GM19043 (cell line): Measurements from ENCODE around the gene KRT13.

Experiments
- ATAC-seq: cut with Tn5 transposase; IDR thresholded peaks from one replicate; pipeline ENCODE4 v1.9.1; 2021; ENCODE audit warnings: low read depth; ENCODE audit not compliant: unreplicated experiment

The KRT13 gene

DNA sequence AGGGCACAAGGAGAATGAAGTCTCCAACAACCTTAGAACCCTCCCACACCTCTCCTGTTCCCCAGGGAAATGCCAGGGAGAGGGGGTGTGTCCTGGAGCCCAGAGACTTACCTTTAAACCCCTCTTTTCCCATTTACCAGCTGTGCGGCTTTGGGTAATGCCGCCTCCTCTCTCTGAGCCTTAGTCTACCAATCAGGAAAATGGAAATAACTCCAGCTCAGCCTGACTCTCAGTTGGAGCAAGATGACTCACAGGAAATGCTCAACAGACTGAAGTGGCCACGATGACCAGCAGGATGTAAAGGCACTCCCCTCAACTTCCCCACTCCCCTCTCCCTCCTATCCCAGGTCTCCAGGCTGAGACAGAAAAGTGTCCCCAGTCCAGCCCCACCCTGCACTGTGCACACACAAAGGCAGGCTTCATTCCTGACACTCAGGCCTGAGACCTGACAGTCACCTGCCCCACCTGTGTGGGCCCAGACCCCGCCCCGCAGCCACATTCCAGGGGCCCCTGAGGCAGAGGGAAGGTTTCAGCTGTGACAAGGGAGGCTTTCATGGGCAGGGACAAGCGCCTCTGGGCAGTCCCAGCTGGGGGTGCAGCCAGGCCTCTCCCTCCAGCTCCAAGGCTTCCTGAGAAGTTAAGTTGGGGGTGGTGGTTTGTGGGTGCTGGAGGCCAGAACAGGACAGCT is 16.3 kb upstream of the KRT13 start:
- ATAC-seq: no peak

DNA sequence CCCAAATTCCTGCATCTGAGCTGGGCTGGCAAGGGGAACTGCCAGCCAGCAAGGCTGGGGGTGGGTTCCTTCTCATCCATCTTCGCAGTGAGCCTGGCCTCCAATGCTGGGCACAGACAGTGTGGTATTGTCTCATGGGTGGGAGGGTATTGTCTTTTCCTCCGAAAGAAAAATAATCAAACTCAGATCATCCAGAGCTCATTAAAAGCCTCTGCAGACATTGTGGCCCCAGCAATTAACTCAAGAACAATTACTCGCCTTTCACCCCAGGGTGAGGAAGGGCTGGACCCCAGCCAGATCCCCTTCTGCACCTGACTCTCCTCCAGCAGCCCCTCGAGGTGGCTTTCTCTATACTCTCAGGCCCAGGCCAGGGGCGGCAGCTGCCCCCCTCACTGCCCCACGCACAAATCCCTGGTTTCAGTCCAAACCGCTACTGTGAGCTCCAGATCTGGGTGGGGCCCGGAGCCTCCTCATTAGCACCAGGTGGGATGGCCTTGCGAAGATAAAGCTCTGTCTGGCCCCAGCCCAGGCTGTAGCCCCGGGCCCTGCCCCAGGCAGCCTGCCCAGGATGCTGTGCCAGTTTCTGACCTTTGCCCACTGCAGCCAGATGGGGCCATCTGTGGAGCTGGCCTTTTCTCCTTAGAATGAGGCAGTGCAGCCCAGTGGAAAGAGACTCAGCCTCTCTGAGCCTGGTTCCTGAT is 15.6 kb upstream of the KRT13 start:
- ATAC-seq: no peak

DNA sequence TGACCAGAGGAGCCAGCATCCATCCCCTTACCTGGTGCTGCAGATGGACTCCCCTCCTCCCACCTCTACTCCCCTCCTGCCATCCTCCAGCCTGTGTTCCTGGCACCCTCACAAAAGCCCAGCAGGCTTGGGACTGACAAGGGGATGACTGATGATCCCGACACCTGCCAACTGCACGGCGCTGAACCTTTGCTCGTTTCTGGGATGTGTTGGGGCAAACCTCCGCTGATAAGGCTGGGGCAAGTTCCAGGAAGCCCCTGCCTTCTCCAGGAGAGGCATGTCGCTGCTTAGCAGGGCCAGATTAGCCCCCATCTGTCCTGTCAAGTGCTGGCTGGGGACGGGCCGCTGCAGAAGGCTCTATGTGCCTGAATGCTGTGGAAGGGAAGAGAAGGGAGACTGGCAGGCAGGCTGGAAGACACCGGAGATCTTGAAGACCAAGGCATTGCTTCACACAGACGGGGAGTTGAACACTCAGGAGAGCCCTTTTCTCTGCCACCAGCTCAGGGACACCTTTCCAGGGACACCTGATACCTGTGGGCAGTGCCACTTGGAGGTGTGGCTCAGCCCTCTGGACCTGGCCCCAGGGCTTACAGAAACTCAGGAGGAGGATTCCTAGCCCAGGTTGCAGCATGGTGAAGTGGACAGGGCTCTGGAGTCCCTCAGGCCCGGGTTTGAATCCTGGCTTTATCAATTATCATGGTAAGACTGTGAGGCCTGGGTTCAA is 14.3 kb upstream of the KRT13 start:
- no peak for ATAC-seq

DNA sequence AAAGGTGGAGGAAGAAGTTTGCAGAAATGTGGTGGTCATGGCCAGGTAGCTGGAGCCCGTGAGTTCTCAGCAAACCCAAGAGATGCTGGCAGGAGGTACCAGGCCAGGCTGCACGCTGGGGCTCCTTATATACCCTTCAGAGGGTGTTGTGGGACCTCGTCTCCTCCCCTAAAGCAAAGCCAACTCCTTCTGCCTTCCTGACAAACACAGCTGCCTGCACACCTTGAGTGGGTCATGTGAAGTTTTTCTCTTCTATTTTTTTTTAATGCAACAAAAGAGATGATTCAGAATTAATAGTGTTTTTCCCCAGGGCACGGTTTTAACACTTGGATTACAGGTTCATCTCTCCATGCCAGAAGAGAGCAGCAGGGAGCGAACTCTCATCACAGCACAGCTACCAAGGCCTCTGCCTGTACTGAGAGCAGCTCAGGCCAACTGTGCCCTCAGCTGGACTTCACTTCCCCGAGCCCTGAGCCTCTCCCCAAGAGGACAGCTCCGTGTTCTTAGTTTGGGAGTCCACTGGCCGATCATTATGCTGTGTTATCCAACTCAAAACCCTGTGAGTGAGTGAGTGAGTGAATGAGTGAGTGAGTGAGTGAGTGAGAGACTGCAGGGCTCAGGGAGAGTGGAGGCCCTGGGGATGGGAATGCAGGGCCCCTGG is 13.5 kb upstream of the KRT13 start, which contains the start of gene KRT15:
KRT15 (minus strand) TSS at position 102 of the 661 bp plus-strand sequence; CDS start at position 39, 63 bp downstream.
- no peak for ATAC-seq

DNA sequence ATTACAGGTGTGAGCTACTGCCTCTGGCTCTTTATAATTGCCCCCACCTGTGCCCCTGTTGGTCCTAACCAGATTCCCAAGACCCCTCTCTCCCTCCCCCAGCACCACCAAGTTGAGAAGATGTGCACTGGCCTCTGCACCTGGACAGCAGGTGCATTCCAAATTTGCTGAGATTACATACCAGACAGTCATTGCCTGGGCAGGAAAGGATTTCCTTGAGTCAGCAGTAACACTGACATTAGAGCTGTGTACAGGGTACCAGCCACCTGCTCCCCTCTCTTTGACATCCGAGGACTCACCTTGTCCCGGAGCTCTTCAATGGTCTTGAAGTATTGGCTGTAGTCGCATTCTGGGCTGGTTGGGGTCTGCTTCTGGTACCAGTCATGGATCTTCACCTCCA is 12.6 kb upstream of the KRT13 start:
- ATAC-seq: no peak

DNA sequence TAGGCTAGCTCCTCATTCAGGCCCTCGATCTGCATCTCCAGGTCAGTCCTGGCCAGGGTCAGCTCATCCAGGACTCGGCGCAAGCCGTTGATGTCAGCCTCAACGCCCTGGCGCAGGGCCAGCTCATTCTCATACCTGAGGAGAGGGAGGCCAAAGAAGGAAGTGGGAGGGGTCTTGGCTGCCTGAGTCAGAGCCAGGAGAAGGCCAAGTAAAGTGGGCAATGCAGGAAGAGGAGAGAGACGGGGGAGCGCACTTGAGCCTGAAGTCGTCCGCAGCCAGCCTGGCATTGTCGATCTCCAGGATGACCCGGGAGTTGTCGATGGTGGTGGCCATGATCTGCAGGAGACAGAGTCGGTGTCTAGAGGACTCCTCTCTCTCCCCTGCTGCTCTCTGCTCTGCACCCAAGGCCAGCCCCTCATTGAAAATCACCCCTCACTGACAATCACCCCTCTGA is 11.4 kb upstream of the KRT13 start:
- no peak for ATAC-seq

DNA sequence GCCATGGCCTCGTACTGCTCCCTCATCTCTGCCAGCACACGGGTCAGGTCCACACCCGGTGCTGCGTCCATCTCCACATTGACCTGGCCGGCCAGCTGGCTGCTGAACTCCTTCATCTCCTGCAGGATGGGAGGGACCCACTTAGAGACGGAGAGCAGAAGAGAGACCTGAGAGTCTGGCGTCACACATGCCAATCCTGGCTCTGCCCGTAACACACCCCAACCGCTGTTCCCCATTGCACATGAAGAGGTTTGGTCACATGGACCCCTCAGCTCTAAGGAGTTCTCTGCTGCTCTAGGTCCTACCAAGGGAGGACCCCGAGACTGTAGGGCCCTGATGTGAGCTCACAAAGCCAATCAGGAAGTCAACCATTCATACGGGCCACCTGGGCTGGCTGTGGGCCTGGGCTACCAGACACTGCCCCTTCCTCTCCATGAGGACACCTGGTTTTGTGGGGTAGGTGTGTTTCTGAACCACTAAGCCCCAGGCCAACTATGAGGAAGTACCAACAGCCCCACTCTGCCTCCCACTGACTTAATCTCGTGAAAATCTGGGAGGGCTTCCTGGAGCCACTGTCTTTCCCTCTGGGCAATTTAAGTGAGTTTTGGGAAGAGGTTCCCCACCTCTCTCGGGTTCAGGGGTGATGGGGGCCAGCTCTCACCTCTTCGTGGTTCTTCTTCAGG is 10.9 kb upstream of the KRT13 start:
- no peak for ATAC-seq

DNA sequence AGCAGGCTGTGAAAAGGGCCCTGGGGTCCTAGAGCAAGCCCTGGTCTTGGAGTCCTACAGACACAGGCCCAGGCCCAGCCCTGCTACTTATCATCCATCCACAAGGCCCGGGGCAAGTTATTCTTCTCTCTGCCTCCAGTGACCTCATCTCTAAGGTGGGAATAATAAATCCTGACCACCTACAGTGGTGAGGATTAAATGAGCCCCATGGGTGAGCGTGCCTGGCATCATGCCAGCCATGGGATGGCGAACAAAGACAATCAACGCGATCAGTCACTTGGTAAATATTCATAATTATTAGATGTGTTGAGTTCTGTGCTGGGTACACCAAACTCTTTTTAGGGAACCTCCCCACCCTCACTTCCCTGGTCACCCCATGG is 7.7 kb upstream of the KRT13 start:
- no peak for ATAC-seq

DNA sequence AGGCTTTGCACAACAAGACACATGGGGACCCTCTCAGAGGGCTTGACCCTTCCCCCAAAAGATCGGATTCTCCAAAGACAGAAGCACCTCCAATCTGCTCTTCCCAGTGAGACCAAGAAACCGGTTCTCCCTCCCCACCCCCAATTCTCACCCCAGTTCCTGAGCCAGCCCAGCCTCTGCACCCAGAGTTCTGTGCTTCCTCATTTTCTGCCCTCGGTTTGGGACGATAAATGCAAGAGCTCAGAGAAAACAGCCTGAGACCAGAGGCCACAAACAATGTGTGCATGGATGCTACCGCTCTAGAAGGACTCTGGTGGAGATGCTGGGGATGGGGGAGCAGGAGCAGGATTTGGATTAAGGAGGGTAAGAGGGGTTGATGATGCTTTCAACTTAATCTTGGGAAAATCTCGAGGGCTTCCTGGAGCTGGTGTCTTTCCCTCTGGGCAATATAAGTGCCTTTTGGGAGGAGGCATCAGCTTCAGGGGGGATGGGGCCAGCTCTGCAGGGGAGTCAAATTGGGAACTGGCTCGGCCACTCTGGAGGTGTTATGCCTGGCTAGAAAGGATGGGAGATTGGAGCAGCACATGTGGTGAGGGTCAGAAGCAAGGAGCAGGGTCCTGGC is 7.2 kb upstream of the KRT13 start:
- no peak for ATAC-seq

DNA sequence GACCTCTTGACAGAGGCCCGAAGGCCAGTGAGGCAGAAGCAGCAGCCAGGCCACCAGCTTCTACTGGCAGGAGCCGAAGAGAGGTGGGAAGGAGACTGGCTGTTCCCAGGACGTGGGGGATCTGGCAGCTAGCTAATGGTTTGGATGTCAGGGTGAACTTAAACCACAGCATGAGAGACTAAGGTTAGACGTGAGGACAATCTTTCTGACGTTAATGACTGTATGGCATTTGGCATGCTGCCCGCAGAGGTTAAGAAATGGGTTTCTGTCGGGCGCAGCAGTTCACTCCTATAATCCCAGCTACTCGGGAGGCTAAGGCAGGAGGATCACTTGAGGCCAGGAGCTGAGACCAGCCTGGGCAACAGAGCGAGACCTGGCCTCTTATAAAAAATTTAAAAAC is 6.3 kb upstream of the KRT13 start:
- no peak for ATAC-seq

DNA sequence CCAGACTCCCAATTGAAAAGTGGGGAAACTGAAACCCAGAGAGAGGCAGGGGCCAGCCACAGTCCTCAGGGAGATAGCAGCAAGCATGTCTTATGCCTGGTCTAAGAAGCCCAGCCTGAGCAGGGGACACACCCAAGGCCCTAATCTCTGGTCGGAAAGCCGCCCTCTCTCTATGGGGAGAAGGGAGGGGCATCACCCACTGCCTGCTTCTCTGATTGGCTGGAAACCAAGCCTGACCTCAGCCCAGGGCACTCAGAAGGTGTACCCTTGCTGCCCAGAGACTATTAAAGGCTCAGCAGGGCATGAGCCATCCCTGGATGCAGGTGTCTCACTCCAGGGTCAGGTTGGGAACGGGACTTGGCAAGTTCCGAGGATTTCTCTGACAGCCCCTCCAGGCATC is 5.7 kb upstream of the KRT13 start:
- no peak for ATAC-seq

DNA sequence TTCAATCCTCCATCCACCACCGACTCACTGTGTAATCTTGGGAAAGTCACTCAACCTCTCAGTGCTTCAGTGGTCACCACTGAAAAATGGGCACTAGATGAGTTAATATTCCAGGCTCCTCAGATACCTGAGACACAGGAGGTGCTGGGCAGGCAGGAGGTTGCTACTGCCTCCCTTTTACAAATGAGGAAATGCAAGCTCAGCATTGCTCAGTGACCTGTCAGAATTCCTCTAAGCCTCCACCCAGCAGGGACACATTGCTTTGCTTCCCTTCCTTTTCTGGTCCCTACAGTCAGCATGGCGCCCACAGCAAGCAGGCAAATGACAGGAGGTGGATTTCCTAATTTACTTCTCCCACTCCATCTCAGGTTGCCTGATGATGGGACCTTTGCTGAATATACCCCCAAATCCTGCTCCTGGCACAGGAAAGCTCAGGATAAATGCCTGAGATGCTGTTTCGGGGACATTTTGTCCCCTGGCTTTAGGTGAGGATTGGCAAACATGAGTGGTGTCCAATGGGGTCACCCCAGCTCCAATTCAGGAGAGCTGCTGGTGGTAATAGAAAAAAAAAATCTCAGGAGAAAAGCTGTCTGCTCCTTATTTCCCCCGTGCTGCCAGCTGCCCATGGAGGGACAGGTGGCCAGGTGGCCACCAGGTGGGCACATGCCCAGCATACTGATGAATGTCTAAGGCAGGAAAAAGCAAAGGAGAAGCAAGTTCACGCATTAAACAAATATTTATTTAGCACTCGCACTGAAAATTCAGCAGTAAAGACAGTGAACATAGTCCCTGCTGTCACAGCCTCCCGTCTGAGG is 5.0 kb upstream of the KRT13 start:
- ATAC-seq: no peak

DNA sequence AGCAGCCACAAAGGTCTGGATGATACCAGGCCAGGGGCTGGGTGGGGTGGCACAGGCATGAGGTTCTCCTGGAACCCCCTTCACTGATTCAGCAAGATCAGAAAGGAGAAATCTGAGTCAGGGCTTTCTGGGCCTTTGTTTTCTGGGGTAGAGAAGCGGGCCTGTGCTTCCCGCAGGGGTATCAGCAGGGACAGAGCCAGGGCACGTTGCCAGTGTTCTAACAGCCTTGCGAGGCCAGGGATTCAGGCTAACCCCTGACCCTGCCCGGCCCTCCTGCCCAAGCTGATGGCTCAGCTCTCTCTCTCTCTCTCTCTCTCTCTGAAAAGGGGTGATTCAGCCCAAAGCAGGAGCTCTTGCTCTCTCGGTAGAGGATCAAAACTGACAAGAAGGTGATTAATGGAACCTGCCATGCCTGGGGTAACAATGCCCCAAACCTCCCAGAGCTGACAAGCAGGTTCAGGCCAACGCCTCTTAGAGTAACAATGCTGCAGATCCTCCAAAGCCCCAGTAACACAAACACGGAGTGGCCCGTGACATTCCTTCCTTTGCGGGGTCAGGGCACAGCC is 2.0 kb upstream of the KRT13 start:
- no peak for ATAC-seq

DNA sequence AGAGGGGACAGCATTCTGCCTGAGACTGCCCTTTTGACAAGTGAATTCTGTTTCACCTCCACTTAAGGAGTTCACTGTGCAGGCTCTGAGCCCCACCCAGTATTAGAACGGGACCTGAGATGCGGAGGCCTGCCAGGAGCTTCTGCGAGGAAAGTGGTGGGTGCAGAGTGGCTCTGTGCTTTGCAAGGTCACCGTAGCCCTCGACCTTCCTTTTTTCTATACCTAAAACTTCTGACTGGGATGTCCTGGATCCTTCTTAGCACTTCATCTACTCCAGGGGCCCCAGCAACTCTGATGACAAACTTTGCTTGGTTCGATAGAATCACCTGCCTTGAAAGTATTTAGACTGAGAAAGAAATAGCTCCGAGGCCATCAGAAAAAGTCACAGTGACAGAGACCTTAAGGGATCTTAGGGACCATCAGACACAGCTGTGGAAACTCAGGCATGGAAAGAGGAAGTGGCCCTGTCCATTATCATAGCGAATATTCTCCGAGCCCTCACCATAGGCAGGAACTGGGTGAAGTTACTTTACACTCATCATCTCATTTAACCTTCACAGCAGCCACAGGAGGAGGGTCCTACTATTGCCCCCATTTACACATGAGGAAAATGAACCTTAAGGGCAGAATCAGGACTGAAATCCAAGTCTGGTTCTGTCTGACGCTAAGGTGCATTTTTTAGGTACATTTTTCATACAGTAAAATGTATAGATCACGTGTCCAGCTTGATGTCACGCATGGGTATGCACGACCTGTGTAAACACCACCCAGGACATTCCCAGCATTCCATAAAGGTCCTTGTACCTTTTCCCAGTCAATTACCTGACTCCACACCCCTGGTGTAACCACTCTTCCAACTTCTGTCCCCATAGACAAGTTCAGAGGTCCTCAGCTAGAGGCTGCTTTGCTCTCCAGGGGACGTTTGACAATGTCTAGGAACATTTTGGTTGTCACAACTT is 676 bp upstream of the KRT13 start:
- ATAC-seq: no peak

DNA sequence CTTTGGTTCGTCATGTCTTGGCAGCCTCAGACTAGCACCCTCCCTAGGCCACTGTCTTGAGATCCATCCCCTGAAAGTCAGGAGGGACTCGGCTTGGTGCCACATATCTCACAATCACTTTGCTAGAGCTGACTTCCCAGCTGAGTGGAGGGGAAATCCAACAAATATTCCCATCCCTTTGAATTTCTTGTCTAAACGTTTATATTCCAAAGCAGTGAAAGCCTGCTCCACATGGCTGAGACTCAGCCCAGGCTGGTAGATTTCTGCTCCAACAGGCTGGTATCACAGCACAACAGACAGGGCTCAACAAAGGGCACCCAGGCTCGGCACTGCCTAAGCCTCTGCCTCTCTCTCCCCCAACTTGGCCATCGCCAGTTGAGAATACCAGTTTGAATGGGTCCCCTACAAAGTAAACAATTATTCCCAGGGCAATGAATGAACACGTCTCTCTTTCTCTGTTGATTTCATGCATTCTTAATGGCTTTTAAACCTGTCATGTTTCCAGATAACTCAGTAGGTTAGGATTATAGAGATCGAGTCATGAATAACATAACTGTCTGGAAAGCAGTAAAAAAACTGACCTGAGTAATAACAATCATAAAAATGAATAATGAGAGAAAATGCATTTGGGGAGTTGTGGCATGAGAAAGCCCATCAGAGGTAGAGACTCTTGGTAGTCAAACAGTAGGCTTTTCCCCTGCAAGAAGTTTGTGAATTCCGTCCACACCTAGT is 1.0 kb downstream of the KRT13 start:
- no peak for ATAC-seq

DNA sequence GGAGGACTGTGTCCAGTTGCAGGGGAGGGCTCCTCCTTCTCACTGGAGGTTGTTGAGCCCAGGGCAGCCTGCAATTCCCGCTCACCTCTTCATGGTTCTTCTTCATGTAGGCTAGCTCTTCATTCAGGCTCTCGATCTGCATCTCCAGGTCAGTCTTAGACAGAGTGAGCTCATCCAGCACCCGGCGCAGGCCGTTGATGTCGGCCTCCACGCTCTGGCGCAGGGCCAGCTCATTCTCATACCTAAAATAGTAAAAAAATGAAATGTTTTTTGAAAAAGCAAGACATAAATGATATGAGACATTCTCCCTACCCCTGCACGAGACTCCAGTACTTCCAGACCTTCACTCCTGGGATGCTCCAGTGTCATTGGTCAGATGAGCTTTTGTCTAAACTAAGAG is 2.2 kb downstream of the KRT13 start:
- no peak for ATAC-seq
